ENCODE measurements around the gene IQCH.

IQCH gene

GRCh38 chr15:67394873-67395639, 140.5 kb downstream of the IQCH start:
- no peak for DNase-seq (ENCODE audit: low spot score)
- in situ Hi-C loops (cut with MboI; ENCODE audit: low sequenced_read_pairs, unreplicated experiment), result loop anchor here (5.0 kb wide), 1 partner anchor 53 kb away; no protein-coding TSS in a partner anchor
- no peak for TF ChIP-seq CTCF (IDR thresholded peaks at IDR 0.05; ENCODE audit: borderline replicate concordance, control extremely low read depth, extremely low read depth, insufficient read depth, missing control alignments)

GRCh38 chr15:67396114-67396513, 141.5 kb downstream of the IQCH start:
- in situ Hi-C loops (cut with MboI; ENCODE audit: low sequenced_read_pairs, unreplicated experiment), result no loop called here
- TF ChIP-seq CTCF (IDR thresholded peaks at IDR 0.05; ENCODE audit: borderline replicate concordance, control extremely low read depth, extremely low read depth, insufficient read depth, missing control alignments), result no peak
- no peak for DNase-seq (ENCODE audit: low spot score)

GRCh38 chr15:67397139-67397538, 142.6 kb downstream of the IQCH start:
- in situ Hi-C loops (cut with MboI; ENCODE audit: low sequenced_read_pairs, unreplicated experiment), result no loop called here
- no peak for TF ChIP-seq CTCF (IDR thresholded peaks at IDR 0.05; ENCODE audit: borderline replicate concordance, control extremely low read depth, extremely low read depth, insufficient read depth, missing control alignments)
- no peak for DNase-seq (ENCODE audit: low spot score)

- no peak for TF ChIP-seq CTCF (IDR thresholded peaks at IDR 0.05; ENCODE audit: borderline replicate concordance, control extremely low read depth, extremely low read depth, insufficient read depth, missing control alignments)
- DNase-seq (ENCODE audit: low spot score), result no peak
- in situ Hi-C loops (cut with MboI; ENCODE audit: low sequenced_read_pairs, unreplicated experiment), result no loop called here
Measured at GRCh38 chr15:67399925-67400324, 145.3 kb downstream of the IQCH start.

- no peak for DNase-seq (ENCODE audit: low spot score)
- in situ Hi-C loops (cut with MboI; ENCODE audit: low sequenced_read_pairs, unreplicated experiment), result no loop called here
- no peak for TF ChIP-seq CTCF (IDR thresholded peaks at IDR 0.05; ENCODE audit: borderline replicate concordance, control extremely low read depth, extremely low read depth, insufficient read depth, missing control alignments)
Measured at GRCh38 chr15:67400890-67401289, 146.3 kb downstream of the IQCH start.

GRCh38 chr15:67401336-67401735, 146.8 kb downstream of the IQCH start:
- in situ Hi-C loops (cut with MboI; ENCODE audit: low sequenced_read_pairs, unreplicated experiment), result no loop called here
- TF ChIP-seq CTCF (IDR thresholded peaks at IDR 0.05; ENCODE audit: borderline replicate concordance, control extremely low read depth, extremely low read depth, insufficient read depth, missing control alignments), result no peak
- no peak for DNase-seq (ENCODE audit: low spot score)

All from GM13976 (cell line).